GM12891 (cell line): ENCODE results near the gene SLC15A3.

Experiments used
- DNase-seq: peaks from one replicate; pipeline ENCODE4 v3.0.0; 2011; ENCODE audit warnings: low spot score; ENCODE audit not compliant: insufficient read length
- FAIRE-seq: peaks from 2 replicates; lab custom pipeline; 2011; peaks lifted over from hg19 to GRCh38; lab: Jason Lieb, UNC
- PAX5 ChIP-seq: IDR thresholded peaks from 2 replicates; pipeline ENCODE4 v1.6.1; 2011; ENCODE audit warnings: low read length, moderate library complexity, mild to moderate bottlenecking; ENCODE audit not compliant: insufficient read depth, severe bottlenecking
- POLR2A ChIP-seq: IDR thresholded peaks from 2 replicates; pipeline ENCODE4 v1.6.1; 2011; ENCODE audit warnings: low read depth, low read length, control low read depth
- POLR2AphosphoS5 ChIP-seq: IDR thresholded peaks from 2 replicates; pipeline ENCODE4 v1.6.1; 2011; ENCODE audit warnings: low read depth, low read length, control low read depth
- POU2F2 ChIP-seq: IDR thresholded peaks from 2 replicates; pipeline ENCODE4 v1.6.1; 2011; ENCODE audit warnings: low read depth, mild to moderate bottlenecking, control low read depth, low read length, moderate library complexity
- SPI1 ChIP-seq: IDR thresholded peaks from 2 replicates; pipeline ENCODE4 v1.6.1; 2011; ENCODE audit warnings: low read depth, low read length, control low read depth
- TAF1 ChIP-seq: IDR thresholded peaks from 2 replicates; pipeline ENCODE4 v1.6.1; 2011; ENCODE audit warnings: low read depth, low read length, control low read depth

Gene SLC15A3

DNA sequence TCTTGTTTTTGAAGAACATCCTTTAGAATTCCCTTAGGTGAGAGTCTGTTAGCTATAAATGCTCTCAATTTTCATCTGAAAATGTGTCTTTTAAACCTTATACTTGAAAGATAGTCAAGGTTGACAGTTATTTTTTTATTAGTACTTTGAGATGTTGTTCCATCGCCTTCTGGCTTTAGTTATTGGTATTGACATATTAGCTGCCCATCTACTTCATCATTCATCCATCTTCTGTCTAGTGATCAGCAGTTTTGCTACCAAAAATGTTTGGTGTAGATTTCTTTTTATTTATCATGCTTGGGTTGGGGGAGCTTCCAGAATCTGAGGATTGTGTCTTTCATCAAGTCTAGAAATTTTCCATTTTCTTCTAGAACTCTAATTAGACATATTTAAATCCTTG is 16.2 kb upstream of the SLC15A3 start:
- FAIRE-seq (no peak), DNase-seq (no peak)
- no peak for TF ChIP-seq PAX5
- no peak for TF ChIP-seq TAF1
- no peak for TF ChIP-seq POU2F2
- no peak for TF ChIP-seq SPI1
- no peak for TF ChIP-seq POLR2AphosphoS5
- no peak for TF ChIP-seq POLR2A

DNA sequence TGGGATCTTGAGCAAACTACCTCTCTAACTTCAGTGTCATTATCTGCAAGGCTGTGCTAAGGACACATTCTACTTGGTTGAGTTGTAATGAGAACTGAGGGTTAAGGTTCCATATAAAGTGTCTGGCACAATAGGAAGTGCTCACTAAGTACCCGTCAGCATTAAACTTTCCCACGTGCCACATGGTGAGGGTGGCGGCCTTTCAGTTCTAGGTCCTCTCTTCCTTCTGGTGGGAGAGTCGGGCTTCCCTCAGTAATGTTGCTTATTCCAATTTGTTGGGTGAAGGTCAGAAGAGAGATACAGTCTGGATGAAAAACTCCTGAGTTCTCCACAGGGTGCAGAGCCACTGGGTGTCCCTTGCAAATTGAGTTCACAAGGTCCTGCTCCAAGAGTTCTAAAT is 14.9 kb upstream of the SLC15A3 start:
- TF ChIP-seq POU2F2 (no peak), POLR2AphosphoS5 (no peak), TAF1 (no peak), PAX5 (no peak), POLR2A (no peak), SPI1 (no peak)
- no peak for FAIRE-seq
- no peak for DNase-seq

GRCh38 chr11:60964801-60965200 is 12.8 kb upstream of the SLC15A3 start:
- no peak for FAIRE-seq
- no peak for TF ChIP-seq POLR2A
- TF ChIP-seq TAF1, result no peak
- no peak for TF ChIP-seq POU2F2
- no peak for TF ChIP-seq POLR2AphosphoS5
- no peak for TF ChIP-seq PAX5
- TF ChIP-seq SPI1, result no peak
- no peak for DNase-seq

- no peak for DNase-seq
- no peak for FAIRE-seq
- TF ChIP-seq SPI1 (no peak), PAX5 (no peak), POLR2A (no peak), POLR2AphosphoS5 (no peak), TAF1 (no peak), POU2F2 (no peak)
Observed at GRCh38 chr11:60960405-60960804, 8.4 kb upstream of the SLC15A3 start.

DNA sequence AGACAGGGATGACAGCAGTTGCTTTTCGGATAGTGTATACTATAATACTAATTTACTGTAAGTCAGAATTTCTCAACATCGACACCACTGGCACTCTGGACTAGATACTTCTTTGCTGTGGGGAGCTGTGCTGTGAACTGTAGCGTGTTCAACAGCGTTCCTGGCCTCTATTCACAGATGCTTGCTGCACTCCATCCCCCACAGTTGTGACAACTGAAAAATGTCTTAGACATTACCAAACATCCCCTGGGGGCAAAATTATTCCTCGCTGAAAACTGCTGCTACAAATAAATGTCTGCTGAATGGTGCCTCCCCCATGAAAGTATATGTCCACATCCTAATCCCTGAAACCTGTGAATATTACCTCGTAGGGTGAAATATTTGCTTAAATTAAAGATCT is 7.5 kb upstream of the SLC15A3 start:
- DNase-seq, result no peak
- no peak for FAIRE-seq
- TF ChIP-seq POLR2AphosphoS5, result no peak
- no peak for TF ChIP-seq TAF1
- no peak for TF ChIP-seq SPI1
- no peak for TF ChIP-seq POLR2A
- TF ChIP-seq POU2F2, result no peak
- no peak for TF ChIP-seq PAX5

DNA sequence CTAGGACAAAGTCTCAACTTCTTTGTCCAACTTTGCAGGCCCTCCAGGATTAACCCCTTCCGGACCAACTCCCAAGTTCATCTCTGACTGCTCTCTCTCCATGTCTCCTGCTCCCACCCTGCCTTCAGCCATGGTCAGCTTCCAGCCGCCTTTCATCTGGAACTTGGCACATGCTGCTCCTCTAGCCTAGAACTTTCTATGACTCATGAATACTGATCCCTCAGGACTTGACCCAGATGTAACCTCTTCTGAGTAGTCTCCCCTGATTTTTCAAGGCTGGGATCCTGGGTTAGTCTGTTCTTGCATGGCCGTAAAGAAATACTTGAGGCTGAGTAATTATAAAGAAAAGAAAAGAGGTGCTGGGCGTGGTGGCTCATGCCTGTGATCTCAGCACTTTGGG is 5.2 kb upstream of the SLC15A3 start:
- DNase-seq, result no peak
- FAIRE-seq, result no peak
- no peak for TF ChIP-seq POLR2AphosphoS5
- no peak for TF ChIP-seq POLR2A
- no peak for TF ChIP-seq POU2F2
- no peak for TF ChIP-seq TAF1
- no peak for TF ChIP-seq PAX5
- no peak for TF ChIP-seq SPI1

GRCh38 chr11:60955571-60955970 is 3.6 kb upstream of the SLC15A3 start:
- DNase-seq, result no peak
- peak; percentile 16 for FAIRE-seq
- no peak for TF ChIP-seq PAX5
- no peak for TF ChIP-seq TAF1
- TF ChIP-seq POLR2AphosphoS5, result no peak
- no peak for TF ChIP-seq POLR2A
- no peak for TF ChIP-seq POU2F2
- TF ChIP-seq SPI1, result no peak

- FAIRE-seq (peak; percentile 87), DNase-seq (no peak)
- TF ChIP-seq PAX5 (no peak), SPI1 (no peak), POLR2AphosphoS5 (no peak), TAF1 (no peak), POU2F2 (no peak), POLR2A (no peak)
Observed at GRCh38 chr11:60954421-60954820, 2.4 kb upstream of the SLC15A3 start.

- FAIRE-seq, result peak; percentile 91
- no peak for TF ChIP-seq SPI1
- no peak for TF ChIP-seq TAF1
- TF ChIP-seq POLR2A, result no peak
- no peak for TF ChIP-seq PAX5
- TF ChIP-seq POU2F2, result no peak
- no peak for TF ChIP-seq POLR2AphosphoS5
- DNase-seq, result no peak
Observed at GRCh38 chr11:60953781-60954180, 1.8 kb upstream of the SLC15A3 start.

- FAIRE-seq (no peak), DNase-seq (no peak)
- TF ChIP-seq POLR2A (0 out of 2 replicates have a peak, but pooled peaks have one; percentile 43), SPI1 (no peak)
Observed at GRCh38 chr11:60952742-60953170, 780 bp upstream of the SLC15A3 start.
